Transverse colon (tissue), 4 donors: ENCODE results near the gene SIK3. TPM values are rescaled to one million over a fixed set of nuclear protein-coding genes. Genes with fewer than 3 reads are reported as not detected.

Experiments used
- DNase-seq: peaks from one replicate; pipeline ENCODE4 v3.0.0-alpha.2; 2019
- H3K27ac ChIP-seq, 4 donors: fragments of 200-600 bp; sonication (generic); 2 replicates each; pipeline ENCODE4 v1.5.1; 2016 to 2018; ENCODE audit warnings: inconsistent platforms in 4 of 4
- H3K27me3 ChIP-seq: fragments of 200-600 bp; sonication (generic); 2 replicates; pipeline ENCODE4 v1.5.1; 2017; ENCODE audit warnings: inconsistent platforms
- H3K36me3 ChIP-seq, 4 donors: fragments of 200-600 bp; sonication (generic); 2 replicates each; pipeline ENCODE4 v1.5.1; 2017 to 2019; ENCODE audit warnings: inconsistent platforms in 4 of 4
- H3K4me1 ChIP-seq, 4 donors: fragments of 200-600 bp; sonication (generic); 2 replicates each; pipeline ENCODE4 v1.5.1; 2017 to 2020; ENCODE audit warnings: inconsistent platforms in 4 of 4
- H3K4me3 ChIP-seq, 4 donors: fragments of 200-600 bp; sonication (generic); 1 replicate in 1 of 4; 2 replicates in 3 of 4; pipeline versions ENCODE4 v1.5.1 to v1.6.1; 2017 to 2019; ENCODE audit warnings: inconsistent platforms in 4 of 4
- H3K9me3 ChIP-seq, 2 donors: fragments of 200-600 bp; sonication (generic); 2 replicates each; pipeline ENCODE4 v1.5.1; 2017 to 2019; ENCODE audit warnings: inconsistent platforms in 2 of 2
- CTCF ChIP-seq, 5 experiments: fragments of 200-600 bp in 3 of 5; fragments of 450-650 bp in 2 of 5; sonication (generic) in 3 of 5; IDR thresholded peaks; 1 replicate in 2 of 5; 2 replicates in 3 of 5; pipeline ENCODE4 v1.5.1; 2016 to 2017; ENCODE audit warnings: antibody characterized with exemption in 5 of 5, inconsistent platforms in 3 of 5, mild to moderate bottlenecking in 2 of 5, moderate library complexity in 1 of 5
- EP300 ChIP-seq: sonication (generic); formaldehyde crosslinking; IDR thresholded peaks from one replicate; pipeline ENCODE4 v1.6.1; 2017; ENCODE audit warnings: antibody characterized with exemption, low read depth
- POLR2A ChIP-seq: fragments of 450-650 bp; IDR thresholded peaks from one replicate; pipeline ENCODE4 v1.6.1; 2016; ENCODE audit warnings: antibody characterized with exemption, mild to moderate bottlenecking, moderate library complexity
- POLR2AphosphoS5 ChIP-seq, 3 donors: sonication (generic); formaldehyde crosslinking; IDR thresholded peaks; one replicate each; pipeline ENCODE4 v1.6.1; 2016; ENCODE audit warnings: antibody characterized with exemption in 3 of 3
- WGBS, 2 donors: methylation state at CpG; one replicate each; pipeline ENCODE4 v1.1.5; 2018; ENCODE audit warnings: low coverage in 1 of 2; 5-methylcytosine and 5-hydroxymethylcytosine counted together
- in situ Hi-C, 4 donors: fragments of 200-750 bp; cut with MboI; loops; one replicate each; pipeline versions ENCODE4 v1.15.0 to v1.15.1; 2017; ENCODE audit warnings: low sequenced_read_pairs in 3 of 4, low pct_ligation_motif_present in 1 of 4, low pct_unique_long_range_greater_than_20kb in 1 of 4
- intact Hi-C: fragments of 100-400 bp; cut with DNase I; formaldehyde crosslinking; loops from one replicate; pipeline ENCODE4 v1.15.1; 2023; ENCODE audit warnings: low total_unique reads
- total RNA-seq, 4 donors: library from RNA; depleted of rRNA; stranded (reverse); fragments of >200 nt; gene quantifications; one replicate each; pipeline ENCODE4 v1.1.0, GENCODE V29; 2016

The SIK3 gene
- total RNA-seq, 4 donors from 2014 or later, result 35.6 to 68.6 (median 38.9) TPM

- intact Hi-C loops (no loop called here), in situ Hi-C loops (loop anchor here in 1 of 4 donors (25.0 kb wide), 1 partner anchor 108 kb away; no protein-coding TSS in a partner anchor)
- Histone ChIP-seq H3K36me3 (no peaks in the 10 kb centered on the region), H3K4me1 (peaks cover 19 to 55% (median 33%) of the 10 kb centered on the region in 4 donors), H3K4me3 (peak overlapping the region in 1 of 4 donors; percentile 67), H3K27ac (peak overlapping the region; percentile 90 to 98 (median 96)), H3K9me3 (no peaks in the 10 kb centered on the region), H3K27me3 (no peaks in the 10 kb centered on the region)
- no peak for TF ChIP-seq POLR2A
- no peak for TF ChIP-seq EP300
- no peak for TF ChIP-seq POLR2AphosphoS5 (IDR thresholded peaks at IDR 0.05)
- TF ChIP-seq CTCF (IDR thresholded peaks at IDR 0.05), result no peak
- no peak for DNase-seq
- WGBS, 2 donors, result 29 to 36% methylated on average over 7 to 9 of the region's 9 CpGs
Measured at GRCh38 chr11:117095284-117096161, 2.7 kb downstream of the SIK3 start.

- intact Hi-C loops (no loop called here), in situ Hi-C loops (loop anchor here in 1 of 4 donors (25.0 kb wide), 1 partner anchor 107 kb away; no protein-coding TSS in a partner anchor)
- 20 to 25% methylated on average over 4 of the region's 4 CpGs for WGBS, 2 donors
- no peak overlapping the region for H3K4me3 ChIP-seq
- TF ChIP-seq EP300, result no peak
- TF ChIP-seq POLR2A, result no peak
- TF ChIP-seq POLR2AphosphoS5 (IDR thresholded peaks at IDR 0.05), result peak in 1 of 3 donors; percentile 32
- TF ChIP-seq CTCF (IDR thresholded peaks at IDR 0.05), result no peak
- H3K27me3 ChIP-seq, result no peaks in the 10 kb centered on the region
- DNase-seq, result no peak
- H3K9me3 ChIP-seq, result no peaks in the 10 kb centered on the region
- peak overlapping the region; percentile 90 to 98 (median 96) for H3K27ac ChIP-seq
- H3K4me1 ChIP-seq, result peaks cover 25 to 59% (median 33%) of the 10 kb centered on the region in 4 donors
- no peaks in the 10 kb centered on the region for H3K36me3 ChIP-seq
Measured at GRCh38 chr11:117094776-117095175, 3.5 kb downstream of the SIK3 start.

- in situ Hi-C loops, result loop anchor here in 1 of 4 donors (25.0 kb wide), 1 partner anchor 106 kb away; no protein-coding TSS in a partner anchor
- intact Hi-C loops, result no loop called here
Measured at GRCh38 chr11:117092951-117093590, 5.2 kb downstream of the SIK3 start.

GRCh38 chr11:117091753-117092477, 6.3 kb downstream of the SIK3 start:
- Histone ChIP-seq H3K27ac (peak overlapping the region in 3 of 4 donors; percentile 26 to 98 (median 59)), H3K9me3 (no peaks in the 10 kb centered on the region), H3K27me3 (no peaks in the 10 kb centered on the region), H3K36me3 (no peaks in the 10 kb centered on the region), H3K4me3 (no peak overlapping the region), H3K4me1 (peaks cover 21 to 54% (median 25%) of the 10 kb centered on the region in 4 donors)
- TF ChIP-seq EP300 (no peak), CTCF (IDR thresholded peaks at IDR 0.05) (no peak), POLR2AphosphoS5 (IDR thresholded peaks at IDR 0.05) (no peak), POLR2A (no peak)
- intact Hi-C loops, result no loop called here
- WGBS, 2 donors, result 96 to 100% methylated on average over 1 to 4 of the region's 4 CpGs
- no peak for DNase-seq
- in situ Hi-C loops, result loop anchor here in 1 of 4 donors (25.0 kb wide), 1 partner anchor 105 kb away; no protein-coding TSS in a partner anchor

More at GRCh38 chr11:117092951-117093590, 5.2 kb downstream of the SIK3 start:
- 50 to 53% methylated on average over 5 of the region's 5 CpGs for WGBS, 2 donors
- peak overlapping the region; percentile 4 to 98 (median 42) for H3K27ac ChIP-seq
- no peaks in the 10 kb centered on the region for H3K36me3 ChIP-seq
- peaks cover 26 to 56% (median 28%) of the 10 kb centered on the region in 4 donors for H3K4me1 ChIP-seq
- no peaks in the 10 kb centered on the region for H3K9me3 ChIP-seq
- no peak for DNase-seq
- no peaks in the 10 kb centered on the region for H3K27me3 ChIP-seq
- H3K4me3 ChIP-seq, result no peak overlapping the region
- TF ChIP-seq EP300, result no peak
